ENCODE results near the gene CHADL. TPM values are rescaled to one million over a fixed set of nuclear protein-coding genes. Genes with fewer than 3 reads are reported as not detected.

CHADL gene, protein sequence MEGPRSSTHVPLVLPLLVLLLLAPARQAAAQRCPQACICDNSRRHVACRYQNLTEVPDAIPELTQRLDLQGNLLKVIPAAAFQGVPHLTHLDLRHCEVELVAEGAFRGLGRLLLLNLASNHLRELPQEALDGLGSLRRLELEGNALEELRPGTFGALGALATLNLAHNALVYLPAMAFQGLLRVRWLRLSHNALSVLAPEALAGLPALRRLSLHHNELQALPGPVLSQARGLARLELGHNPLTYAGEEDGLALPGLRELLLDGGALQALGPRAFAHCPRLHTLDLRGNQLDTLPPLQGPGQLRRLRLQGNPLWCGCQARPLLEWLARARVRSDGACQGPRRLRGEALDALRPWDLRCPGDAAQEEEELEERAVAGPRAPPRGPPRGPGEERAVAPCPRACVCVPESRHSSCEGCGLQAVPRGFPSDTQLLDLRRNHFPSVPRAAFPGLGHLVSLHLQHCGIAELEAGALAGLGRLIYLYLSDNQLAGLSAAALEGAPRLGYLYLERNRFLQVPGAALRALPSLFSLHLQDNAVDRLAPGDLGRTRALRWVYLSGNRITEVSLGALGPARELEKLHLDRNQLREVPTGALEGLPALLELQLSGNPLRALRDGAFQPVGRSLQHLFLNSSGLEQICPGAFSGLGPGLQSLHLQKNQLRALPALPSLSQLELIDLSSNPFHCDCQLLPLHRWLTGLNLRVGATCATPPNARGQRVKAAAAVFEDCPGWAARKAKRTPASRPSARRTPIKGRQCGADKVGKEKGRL
- 3.3 and 4.0 TPM in 2 replicates for total RNA-seq
- 0.49 and 1.8 TPM in 2 replicates for polyA plus RNA-seq

DNA sequence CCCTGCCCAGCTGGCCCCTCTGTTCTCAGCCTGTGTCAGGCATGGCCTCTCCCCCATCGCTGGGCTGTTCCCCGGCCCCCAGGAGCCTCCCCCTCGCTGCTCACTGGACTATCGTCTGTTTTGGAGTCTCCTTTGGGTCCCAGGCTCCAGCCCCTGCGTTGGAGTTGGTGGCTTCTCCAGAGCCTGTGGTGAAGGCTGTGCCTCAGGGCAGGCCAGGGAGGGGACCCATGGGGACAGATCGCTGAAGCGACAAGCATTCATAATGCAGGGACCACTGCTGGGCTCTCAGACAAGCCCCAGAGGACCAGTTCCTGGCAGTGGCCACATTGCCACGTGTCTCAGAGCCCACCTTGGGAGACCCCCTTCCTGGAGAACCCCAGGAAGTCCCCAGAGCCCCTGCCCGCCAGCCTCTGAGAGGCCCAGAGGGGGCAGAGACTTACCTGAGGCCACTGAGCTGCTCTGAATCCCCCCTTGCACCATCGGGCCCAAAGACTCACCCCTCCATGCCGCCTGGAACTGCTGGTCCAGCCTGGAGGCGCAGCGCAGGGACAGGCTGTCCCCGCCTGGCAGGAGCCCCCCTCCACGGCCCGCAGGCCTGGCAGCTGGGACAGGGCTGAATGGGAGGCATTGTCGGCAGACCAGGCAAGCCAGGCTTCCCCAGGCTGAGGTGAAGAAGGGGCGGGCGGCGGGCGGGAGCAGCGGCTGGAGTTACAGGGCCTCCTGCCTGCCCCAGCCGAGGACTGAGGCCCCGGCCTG, at the start of gene CHADL:
TSS of gene CHADL (minus strand) at position 555 of the 756 bp plus-strand sequence. CDS start at position 505, 50 bp downstream.
- TF ChIP-seq, protein P1, sequence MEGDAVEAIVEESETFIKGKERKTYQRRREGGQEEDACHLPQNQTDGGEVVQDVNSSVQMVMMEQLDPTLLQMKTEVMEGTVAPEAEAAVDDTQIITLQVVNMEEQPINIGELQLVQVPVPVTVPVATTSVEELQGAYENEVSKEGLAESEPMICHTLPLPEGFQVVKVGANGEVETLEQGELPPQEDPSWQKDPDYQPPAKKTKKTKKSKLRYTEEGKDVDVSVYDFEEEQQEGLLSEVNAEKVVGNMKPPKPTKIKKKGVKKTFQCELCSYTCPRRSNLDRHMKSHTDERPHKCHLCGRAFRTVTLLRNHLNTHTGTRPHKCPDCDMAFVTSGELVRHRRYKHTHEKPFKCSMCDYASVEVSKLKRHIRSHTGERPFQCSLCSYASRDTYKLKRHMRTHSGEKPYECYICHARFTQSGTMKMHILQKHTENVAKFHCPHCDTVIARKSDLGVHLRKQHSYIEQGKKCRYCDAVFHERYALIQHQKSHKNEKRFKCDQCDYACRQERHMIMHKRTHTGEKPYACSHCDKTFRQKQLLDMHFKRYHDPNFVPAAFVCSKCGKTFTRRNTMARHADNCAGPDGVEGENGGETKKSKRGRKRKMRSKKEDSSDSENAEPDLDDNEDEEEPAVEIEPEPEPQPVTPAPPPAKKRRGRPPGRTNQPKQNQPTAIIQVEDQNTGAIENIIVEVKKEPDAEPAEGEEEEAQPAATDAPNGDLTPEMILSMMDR (IDR thresholded peaks at IDR 0.05; ENCODE audit: low read depth, low read length) = no peak
- Histone ChIP-seq H3K27me3 (no peaks in the 10 kb centered on the region), H3K27ac (no peak within 1 kb of the TSS), H3K4me1 (ENCODE audit: low read depth) (no peaks in the 10 kb centered on the region), H3K4me3 (no peak within 1 kb of the TSS), H3K36me3 (no peaks in the 10 kb centered on the region), H3K9me3 (ENCODE audit: low read depth) (no peaks in the 10 kb centered on the region)
- no peak for DNase-seq (ENCODE audit: low read depth in 1 of 2, low spot score in 1 of 2)

DNA sequence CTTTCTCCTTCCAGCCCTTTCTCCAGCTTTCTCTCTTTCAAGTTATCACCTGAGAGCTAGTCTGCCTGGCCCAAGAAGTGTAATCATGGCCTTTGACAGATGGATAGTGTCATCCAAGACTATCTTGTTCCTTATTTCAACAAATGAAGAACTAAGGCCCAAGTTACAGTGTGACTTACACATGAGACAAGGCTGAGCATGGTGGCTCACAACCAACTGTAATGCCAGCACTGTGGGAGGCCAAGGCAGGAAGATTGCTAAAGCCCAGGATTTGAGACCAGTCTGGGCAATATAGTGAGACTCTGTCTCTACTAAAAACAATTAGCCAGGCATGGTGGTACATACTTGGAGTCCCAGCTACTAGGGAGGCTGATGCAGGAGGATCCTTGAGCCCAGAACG, 48.9 kb upstream of the CHADL start:
- Histone ChIP-seq H3K4me1 (ENCODE audit: low read depth) (peaks cover 11% of the 10 kb centered on the region), H3K27me3 (no peaks in the 10 kb centered on the region), H3K27ac (no peak overlapping the region), H3K36me3 (no peaks in the 10 kb centered on the region), H3K4me3 (no peak overlapping the region), H3K9me3 (ENCODE audit: low read depth) (no peaks in the 10 kb centered on the region)
- DNase-seq (ENCODE audit: low read depth in 1 of 2, low spot score in 1 of 2) = no peak
- TF ChIP-seq, protein P1 (IDR thresholded peaks at IDR 0.05; ENCODE audit: low read depth, low read length) = no peak

DNA sequence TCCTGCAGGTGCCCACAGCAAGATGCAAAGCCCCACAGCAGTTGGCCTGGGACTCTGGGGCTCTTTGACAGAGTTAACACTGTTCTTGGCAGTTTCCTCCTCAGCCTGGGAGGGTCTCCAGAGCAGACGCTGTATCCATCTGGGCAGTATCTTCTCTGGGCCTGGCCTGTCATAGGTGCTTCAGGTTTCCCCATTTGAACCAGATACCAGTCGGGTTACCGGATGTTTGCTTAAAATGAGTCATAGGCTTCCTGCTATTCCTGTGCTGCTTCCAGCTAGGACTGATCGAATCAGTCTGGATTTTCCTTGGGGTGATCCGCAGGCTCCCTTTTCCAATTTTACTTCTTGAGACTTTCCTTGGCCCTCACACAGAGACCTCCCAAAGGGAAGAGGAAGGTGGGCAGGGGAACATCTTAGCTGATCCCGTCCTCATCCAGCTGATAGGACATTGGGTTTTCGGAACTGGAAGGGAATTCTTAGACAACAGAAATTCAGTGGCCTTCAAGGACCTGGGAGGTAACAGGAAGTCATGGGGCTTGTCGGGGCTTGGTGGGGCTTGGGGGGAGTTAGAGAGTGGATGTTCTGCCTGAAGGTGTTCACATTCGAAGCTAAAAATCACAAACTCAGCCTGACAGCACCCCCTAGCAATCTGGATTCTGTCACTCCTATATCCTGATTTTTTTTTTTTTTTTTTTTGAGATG, 47.7 kb upstream of the CHADL start:
- Histone ChIP-seq H3K27me3 (no peaks in the 10 kb centered on the region), H3K4me1 (ENCODE audit: low read depth) (peaks cover 11% of the 10 kb centered on the region), H3K9me3 (ENCODE audit: low read depth) (no peaks in the 10 kb centered on the region), H3K36me3 (no peaks in the 10 kb centered on the region), H3K27ac (peak overlapping the region; percentile 77), H3K4me3 (no peak overlapping the region)
- TF ChIP-seq, protein P1 (IDR thresholded peaks at IDR 0.05; ENCODE audit: low read depth, low read length) = no peak
- DNase-seq (ENCODE audit: low read depth in 1 of 2, low spot score in 1 of 2) = peak; percentile 18 to 64

DNA sequence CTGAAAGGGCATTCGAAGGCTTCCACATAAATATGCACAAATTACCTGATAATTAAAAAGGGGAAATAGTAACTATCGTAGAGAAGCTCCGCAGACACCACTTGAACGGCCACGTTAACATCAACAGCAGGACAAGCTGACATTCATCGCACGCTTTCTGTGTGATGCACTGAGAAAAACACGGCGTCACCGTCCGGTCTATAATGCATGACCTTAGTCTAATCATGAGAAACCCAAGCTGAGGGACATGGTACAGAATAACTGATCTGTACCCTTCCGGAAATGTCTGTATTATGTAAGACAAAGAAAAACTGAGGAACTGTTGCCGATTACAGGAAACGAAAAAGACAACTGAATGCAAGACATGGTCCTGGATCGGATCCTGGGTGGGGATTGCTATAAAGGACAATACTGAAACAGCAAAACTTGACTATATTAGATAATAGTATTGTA, 45.9 kb upstream of the CHADL start:
- DNase-seq (ENCODE audit: low read depth in 1 of 2, low spot score in 1 of 2) = peak in 1 of 2 donors; percentile 33
- TF ChIP-seq, protein P1 (IDR thresholded peaks at IDR 0.05; ENCODE audit: low read depth, low read length) = no peak
- Histone ChIP-seq H3K27ac (peak overlapping the region; percentile 6), H3K27me3 (no peaks in the 10 kb centered on the region), H3K36me3 (no peaks in the 10 kb centered on the region), H3K4me3 (peak overlapping the region; percentile 37), H3K4me1 (ENCODE audit: low read depth) (peaks cover 11% of the 10 kb centered on the region), H3K9me3 (ENCODE audit: low read depth) (no peaks in the 10 kb centered on the region)

All from cardiac muscle cell (in vitro differentiated cells and primary cell).